Measurements from ENCODE around the gene NMUR2. TPM values are rescaled to one million over a fixed set of nuclear protein-coding genes. Genes with fewer than 3 reads are reported as not detected.

NMUR2 gene
- total and polyA plus RNA-seq, 2 of the 8 experiments (the other 6 are each of a cell fraction or from before 2014, with no cell fraction given), result 0.11 TPM; not detected in 1

- TF ChIP-seq SP1 (IDR thresholded peaks at IDR 0.05; ENCODE audit: low read depth, low read length), result no peak
- TF ChIP-seq GTF2F1 (IDR thresholded peaks at IDR 0.05; ENCODE audit: borderline replicate concordance, low read depth, low read length), result no peak
- TF ChIP-seq CBX8 (IDR thresholded peaks at IDR 0.05; ENCODE audit: borderline replicate concordance, low read depth, low read length), result no peak
- TF ChIP-seq, protein P1, sequence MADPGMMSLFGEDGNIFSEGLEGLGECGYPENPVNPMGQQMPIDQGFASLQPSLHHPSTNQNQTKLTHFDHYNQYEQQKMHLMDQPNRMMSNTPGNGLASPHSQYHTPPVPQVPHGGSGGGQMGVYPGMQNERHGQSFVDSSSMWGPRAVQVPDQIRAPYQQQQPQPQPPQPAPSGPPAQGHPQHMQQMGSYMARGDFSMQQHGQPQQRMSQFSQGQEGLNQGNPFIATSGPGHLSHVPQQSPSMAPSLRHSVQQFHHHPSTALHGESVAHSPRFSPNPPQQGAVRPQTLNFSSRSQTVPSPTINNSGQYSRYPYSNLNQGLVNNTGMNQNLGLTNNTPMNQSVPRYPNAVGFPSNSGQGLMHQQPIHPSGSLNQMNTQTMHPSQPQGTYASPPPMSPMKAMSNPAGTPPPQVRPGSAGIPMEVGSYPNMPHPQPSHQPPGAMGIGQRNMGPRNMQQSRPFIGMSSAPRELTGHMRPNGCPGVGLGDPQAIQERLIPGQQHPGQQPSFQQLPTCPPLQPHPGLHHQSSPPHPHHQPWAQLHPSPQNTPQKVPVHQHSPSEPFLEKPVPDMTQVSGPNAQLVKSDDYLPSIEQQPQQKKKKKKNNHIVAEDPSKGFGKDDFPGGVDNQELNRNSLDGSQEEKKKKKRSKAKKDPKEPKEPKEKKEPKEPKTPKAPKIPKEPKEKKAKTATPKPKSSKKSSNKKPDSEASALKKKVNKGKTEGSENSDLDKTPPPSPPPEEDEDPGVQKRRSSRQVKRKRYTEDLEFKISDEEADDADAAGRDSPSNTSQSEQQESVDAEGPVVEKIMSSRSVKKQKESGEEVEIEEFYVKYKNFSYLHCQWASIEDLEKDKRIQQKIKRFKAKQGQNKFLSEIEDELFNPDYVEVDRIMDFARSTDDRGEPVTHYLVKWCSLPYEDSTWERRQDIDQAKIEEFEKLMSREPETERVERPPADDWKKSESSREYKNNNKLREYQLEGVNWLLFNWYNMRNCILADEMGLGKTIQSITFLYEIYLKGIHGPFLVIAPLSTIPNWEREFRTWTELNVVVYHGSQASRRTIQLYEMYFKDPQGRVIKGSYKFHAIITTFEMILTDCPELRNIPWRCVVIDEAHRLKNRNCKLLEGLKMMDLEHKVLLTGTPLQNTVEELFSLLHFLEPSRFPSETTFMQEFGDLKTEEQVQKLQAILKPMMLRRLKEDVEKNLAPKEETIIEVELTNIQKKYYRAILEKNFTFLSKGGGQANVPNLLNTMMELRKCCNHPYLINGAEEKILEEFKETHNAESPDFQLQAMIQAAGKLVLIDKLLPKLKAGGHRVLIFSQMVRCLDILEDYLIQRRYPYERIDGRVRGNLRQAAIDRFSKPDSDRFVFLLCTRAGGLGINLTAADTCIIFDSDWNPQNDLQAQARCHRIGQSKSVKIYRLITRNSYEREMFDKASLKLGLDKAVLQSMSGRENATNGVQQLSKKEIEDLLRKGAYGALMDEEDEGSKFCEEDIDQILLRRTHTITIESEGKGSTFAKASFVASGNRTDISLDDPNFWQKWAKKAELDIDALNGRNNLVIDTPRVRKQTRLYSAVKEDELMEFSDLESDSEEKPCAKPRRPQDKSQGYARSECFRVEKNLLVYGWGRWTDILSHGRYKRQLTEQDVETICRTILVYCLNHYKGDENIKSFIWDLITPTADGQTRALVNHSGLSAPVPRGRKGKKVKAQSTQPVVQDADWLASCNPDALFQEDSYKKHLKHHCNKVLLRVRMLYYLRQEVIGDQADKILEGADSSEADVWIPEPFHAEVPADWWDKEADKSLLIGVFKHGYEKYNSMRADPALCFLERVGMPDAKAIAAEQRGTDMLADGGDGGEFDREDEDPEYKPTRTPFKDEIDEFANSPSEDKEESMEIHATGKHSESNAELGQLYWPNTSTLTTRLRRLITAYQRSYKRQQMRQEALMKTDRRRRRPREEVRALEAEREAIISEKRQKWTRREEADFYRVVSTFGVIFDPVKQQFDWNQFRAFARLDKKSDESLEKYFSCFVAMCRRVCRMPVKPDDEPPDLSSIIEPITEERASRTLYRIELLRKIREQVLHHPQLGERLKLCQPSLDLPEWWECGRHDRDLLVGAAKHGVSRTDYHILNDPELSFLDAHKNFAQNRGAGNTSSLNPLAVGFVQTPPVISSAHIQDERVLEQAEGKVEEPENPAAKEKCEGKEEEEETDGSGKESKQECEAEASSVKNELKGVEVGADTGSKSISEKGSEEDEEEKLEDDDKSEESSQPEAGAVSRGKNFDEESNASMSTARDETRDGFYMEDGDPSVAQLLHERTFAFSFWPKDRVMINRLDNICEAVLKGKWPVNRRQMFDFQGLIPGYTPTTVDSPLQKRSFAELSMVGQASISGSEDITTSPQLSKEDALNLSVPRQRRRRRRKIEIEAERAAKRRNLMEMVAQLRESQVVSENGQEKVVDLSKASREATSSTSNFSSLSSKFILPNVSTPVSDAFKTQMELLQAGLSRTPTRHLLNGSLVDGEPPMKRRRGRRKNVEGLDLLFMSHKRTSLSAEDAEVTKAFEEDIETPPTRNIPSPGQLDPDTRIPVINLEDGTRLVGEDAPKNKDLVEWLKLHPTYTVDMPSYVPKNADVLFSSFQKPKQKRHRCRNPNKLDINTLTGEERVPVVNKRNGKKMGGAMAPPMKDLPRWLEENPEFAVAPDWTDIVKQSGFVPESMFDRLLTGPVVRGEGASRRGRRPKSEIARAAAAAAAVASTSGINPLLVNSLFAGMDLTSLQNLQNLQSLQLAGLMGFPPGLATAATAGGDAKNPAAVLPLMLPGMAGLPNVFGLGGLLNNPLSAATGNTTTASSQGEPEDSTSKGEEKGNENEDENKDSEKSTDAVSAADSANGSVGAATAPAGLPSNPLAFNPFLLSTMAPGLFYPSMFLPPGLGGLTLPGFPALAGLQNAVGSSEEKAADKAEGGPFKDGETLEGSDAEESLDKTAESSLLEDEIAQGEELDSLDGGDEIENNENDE (IDR thresholded peaks at IDR 0.05; ENCODE audit: insufficient replicate concordance, low read length), result no peak
- TF ChIP-seq SIN3A (conservative IDR thresholded peaks at IDR 0.05 in 1 of 2, IDR thresholded peaks at IDR 0.05 in 1 of 2; ENCODE audit: low read depth in 1 of 2, low read length in 2 of 2), result no peak
- TF ChIP-seq FOSL1 (IDR thresholded peaks at IDR 0.05; ENCODE audit: insufficient read depth, low read depth, low read length), result no peak
- TF ChIP-seq PHF8 (conservative IDR thresholded peaks at IDR 0.05; ENCODE audit: low read depth, low read length), result no peak
Observed at GRCh38 chr5:152378730-152379129, 26.3 kb downstream of the NMUR2 start (continued).

All from H1 (cell line).